ENCODE data around the gene TRIM40.

The TRIM40 gene

DNA sequence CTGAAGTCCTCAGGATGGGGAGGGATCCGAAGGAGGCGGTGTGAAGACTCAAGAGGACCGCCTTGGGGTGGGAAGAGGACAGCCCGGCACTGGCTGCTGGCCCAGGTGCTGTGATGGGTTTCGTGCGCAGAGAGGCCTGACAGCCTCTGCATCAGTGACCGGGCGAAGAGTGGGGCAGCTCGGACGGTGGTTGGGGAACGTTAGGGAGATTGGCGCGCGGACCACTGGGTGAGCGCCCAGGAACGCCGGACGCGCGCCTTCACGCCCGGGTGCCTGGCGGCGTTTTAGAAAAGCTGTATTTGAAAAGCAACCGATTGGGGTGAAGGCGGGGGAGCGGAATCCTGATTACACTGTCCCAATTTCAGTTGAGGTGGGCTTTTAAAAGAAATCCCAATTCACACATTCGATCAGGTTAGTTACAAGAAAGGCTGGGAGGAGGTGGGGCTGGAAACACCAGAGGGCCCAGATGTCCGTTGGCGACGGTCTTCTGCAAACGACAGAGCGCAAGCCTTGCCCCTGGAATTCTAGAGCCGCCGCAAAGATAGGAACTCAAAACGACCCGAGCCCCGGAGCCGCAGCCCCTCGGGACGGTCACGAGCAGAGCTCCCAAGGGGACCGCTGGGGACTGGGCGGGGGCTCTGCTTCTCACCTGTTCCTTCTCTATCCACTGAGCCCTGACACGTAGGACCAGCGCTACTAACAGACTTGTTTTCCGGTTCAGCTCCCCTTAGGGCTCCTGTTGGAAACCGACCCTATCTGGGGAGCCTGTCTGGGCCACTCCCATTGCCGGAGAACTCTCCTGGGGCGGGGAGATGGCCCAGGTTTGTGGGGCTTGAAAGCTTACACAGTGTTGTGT is 8.5 kb upstream of the TRIM40 start:
- DNase-seq (ENCODE audit: extremely low spot score) = no peak
- ChIA-PET POLR2A (no interaction called here), CTCF (interaction anchor here (1.0 to 2.0 kb wide), 3 partner anchors 16 to 25 kb away, joined by 3 to 14 read pairs (median 5); no protein-coding TSS in a partner anchor)
- no peak for TF ChIP-seq CTCF (IDR thresholded peaks at IDR 0.05; ENCODE audit: control extremely low read depth, extremely low read depth, low read depth, missing control alignments)

DNA sequence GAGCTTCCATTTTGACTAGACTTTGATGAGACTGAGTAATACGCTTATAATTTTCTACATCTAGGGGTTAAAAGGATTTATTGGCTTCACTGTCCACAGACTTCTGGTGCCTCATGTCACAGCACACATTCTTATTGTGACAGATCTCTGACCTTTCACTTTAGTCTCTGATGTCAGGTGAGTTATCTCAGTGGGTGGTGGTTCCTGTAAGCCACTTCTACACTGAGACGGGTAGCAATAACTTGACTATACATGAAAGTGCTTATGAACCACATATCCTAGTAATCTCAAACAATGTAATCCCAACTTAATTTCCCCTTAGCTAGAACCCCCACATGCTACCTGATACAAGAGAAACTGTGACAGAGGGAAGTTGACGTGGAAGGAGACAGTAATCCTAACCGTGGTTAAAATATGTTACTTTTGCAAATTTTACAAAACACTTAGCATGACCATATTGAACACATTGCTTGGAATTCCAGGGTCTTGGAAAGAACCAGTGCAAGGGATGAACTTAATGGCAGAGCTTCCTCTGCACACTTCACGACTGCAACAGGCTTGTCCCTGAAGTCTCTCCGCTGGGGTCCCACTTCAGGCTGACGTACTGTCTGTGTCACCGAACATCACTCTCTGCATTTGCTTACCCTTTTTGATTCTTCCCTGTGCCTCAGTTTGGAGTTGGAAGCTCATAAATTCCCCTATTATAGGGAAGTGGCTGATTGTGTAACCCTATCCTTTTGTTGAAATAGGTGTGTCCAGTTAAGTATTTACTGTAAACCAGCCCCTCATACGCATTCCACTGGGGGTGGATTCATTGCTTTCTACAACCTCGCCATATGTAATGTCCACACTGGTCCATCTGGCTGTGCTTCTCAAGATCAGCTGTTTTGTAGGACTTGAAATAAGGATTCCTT is 6.4 kb upstream of the TRIM40 start:
- ChIA-PET POLR2A (no interaction called here), CTCF (interaction anchor here (1.3 to 10.1 kb wide), 12 partner anchors 9 to 476 kb away, joined by 4 to 313 read pairs (median 10); partner anchors contain the start of genes PPP1R11 and TRIM31)
- DNase-seq (ENCODE audit: extremely low spot score) = no peak
- no peak for TF ChIP-seq CTCF (IDR thresholded peaks at IDR 0.05; ENCODE audit: control extremely low read depth, extremely low read depth, low read depth, missing control alignments)

GRCh38 chr6:30130179-30130679 is 5.7 kb upstream of the TRIM40 start:
- no peak for DNase-seq (ENCODE audit: extremely low spot score)
- ChIA-PET CTCF (interaction anchor here (0.8 to 10.1 kb wide), 29 partner anchors 8 to 477 kb away, joined by 3 to 313 read pairs (median 6); partner anchors contain the start of genes POLR1H, PPP1R11 and TRIM31), POLR2A (no interaction called here)
- no peak for TF ChIP-seq CTCF (IDR thresholded peaks at IDR 0.05; ENCODE audit: control extremely low read depth, extremely low read depth, low read depth, missing control alignments)

DNA sequence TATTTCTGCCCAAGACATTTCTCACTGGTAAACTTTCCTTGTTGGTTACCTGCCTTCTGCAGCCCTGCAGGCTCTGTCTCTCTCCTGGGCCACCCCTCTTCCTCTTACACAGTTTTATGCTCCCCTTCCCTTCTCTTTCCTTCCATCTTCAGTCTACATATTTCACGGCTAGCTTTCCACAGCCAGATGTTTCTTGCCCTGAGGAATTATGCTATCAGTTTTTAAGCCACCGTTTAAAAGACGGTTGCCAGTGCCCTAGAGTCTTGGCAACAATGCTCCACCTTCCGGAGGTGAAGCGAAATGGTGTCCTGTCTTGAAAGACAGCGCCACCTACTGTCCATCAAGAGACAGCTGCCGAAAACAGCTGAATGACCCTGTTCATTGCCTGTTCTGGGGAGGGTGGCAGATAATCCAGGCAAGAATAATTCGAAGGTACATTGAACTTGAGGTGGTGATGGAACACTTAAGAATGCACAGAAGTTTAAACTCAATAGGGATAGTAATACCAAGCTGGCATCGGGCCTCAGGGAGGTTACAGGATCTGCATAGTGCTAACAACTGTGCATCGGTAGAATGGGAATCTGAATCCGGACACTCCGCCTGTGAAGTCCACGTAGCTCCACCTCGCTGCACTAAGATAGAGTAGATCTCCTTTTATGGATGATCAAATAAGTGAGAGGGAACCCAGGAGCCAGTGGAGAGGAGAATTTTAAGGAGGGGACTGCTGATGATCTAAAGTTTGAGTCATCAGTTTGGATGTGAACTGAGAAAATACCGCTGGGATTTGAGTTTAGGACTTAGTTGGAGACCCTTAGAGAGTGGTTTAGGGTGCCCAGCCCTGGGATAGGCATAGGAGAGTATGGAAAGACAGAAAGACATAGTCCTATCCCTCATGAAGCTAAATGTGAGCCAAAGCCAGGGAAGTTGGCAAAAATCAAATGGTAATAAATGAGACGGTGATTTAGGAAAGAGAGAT is 4.8 kb upstream of the TRIM40 start:
- ChIA-PET CTCF (interaction anchor here (0.7 to 10.1 kb wide), 52 partner anchors 9 to 478 kb away, joined by 3 to 313 read pairs (median 4); partner anchors contain the start of genes POLR1H, PPP1R11 and TRIM31), POLR2A (interaction anchor here (1.3 kb wide), 1 partner anchor 29 kb away, joined by 3 read pairs; no protein-coding TSS in a partner anchor)
- DNase-seq (ENCODE audit: extremely low spot score) = peak; percentile 85
- peak; percentile 99 for TF ChIP-seq CTCF (IDR thresholded peaks at IDR 0.05; ENCODE audit: control extremely low read depth, extremely low read depth, low read depth, missing control alignments)

DNA sequence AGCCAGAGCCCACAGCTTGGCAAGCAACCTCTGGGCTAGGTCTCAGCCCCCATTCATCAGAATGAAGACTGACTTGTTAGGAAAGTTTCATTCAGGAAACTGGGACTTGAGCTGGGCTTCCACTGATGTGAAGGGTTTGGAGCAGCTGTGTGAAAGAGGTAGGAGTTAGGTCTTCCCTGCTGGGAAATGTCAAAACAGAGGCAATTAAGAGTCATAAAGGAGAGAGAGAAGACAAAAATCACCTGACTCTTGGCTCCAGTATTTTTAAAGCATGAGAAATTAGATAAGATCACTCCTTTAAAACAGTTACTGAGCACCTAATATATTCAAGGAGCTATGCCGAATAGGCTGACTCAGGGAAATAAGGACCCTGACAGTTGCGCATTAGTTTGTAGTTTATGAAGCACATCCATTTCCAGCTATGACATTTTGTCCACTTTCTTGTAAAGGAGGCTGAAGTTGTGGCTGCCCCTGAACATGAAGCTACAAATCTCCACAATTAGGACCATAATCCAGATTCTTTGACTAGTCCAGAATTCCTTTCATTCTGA is 3.9 kb upstream of the TRIM40 start:
- CTCF ChIA-PET = interaction anchor here (0.8 to 10.1 kb wide), 37 partner anchors 8 to 435 kb away, joined by 3 to 313 read pairs (median 6); partner anchors contain the start of genes POLR1H, PPP1R11 and TRIM31
- POLR2A ChIA-PET = interaction anchor here (1.3 kb wide), 1 partner anchor 30 kb away, joined by 3 read pairs; no protein-coding TSS in a partner anchor
- TF ChIP-seq CTCF (IDR thresholded peaks at IDR 0.05; ENCODE audit: control extremely low read depth, extremely low read depth, low read depth, missing control alignments) = no peak

More for the DNA sequence above, 3.9 kb upstream of the TRIM40 start:
- no peak for DNase-seq (ENCODE audit: extremely low spot score)
